IPS DF 6.9 (cell line): ENCODE results near the gene MACROH2A1.

ENCODE experiments used
- DNase-seq: peaks from one replicate; pipeline ENCODE4 v3.0.0-alpha.2; 2013; ENCODE audit warnings: low read depth, low spot score
- H3K27ac ChIP-seq: one replicate; pipeline ENCODE4 v1.5.1; 2013; ENCODE audit warnings: low read length, control low read depth
- H3K27me3 ChIP-seq: 2 replicates; pipeline ENCODE4 v1.6.1; 2013; ENCODE audit warnings: mild to moderate bottlenecking, low read length; ENCODE audit not compliant: control insufficient read depth, insufficient read depth
- H3K36me3 ChIP-seq: 2 replicates; pipeline ENCODE4 v1.6.1; 2013; ENCODE audit warnings: low read length; ENCODE audit not compliant: control insufficient read depth, insufficient read depth
- H3K4me1 ChIP-seq: 2 replicates; pipeline ENCODE4 v1.6.1; 2013; ENCODE audit warnings: low read length; ENCODE audit not compliant: control insufficient read depth, insufficient read depth
- H3K4me3 ChIP-seq: 2 replicates; pipeline ENCODE4 v1.5.1; 2013; ENCODE audit warnings: mild to moderate bottlenecking, low read length
- H3K9me3 ChIP-seq: 2 replicates; pipeline ENCODE4 v1.6.1; 2013; ENCODE audit warnings: low read length, inconsistent platforms; ENCODE audit not compliant: control insufficient read depth, insufficient read depth
- WGBS: extraction: QIAGEN DNeasy Blood & Tissue Kit; methylation state at CpG from one replicate; pipeline ENCODE4 v1.1.7; 2013; ENCODE audit warnings: mixed read lengths, missing lambda C conversion rate; ENCODE audit not compliant: insufficient read length, insufficient coverage; 5-methylcytosine and 5-hydroxymethylcytosine counted together

Gene MACROH2A1

GRCh38 chr5:135323701-135324132 is 75.3 kb downstream of the MACROH2A1 start:
- no peak for DNase-seq
- Histone ChIP-seq H3K36me3 (no peaks in the 10 kb centered on the region), H3K27me3 (no peaks in the 10 kb centered on the region), H3K27ac (no peak overlapping the region), H3K4me1 (no peaks in the 10 kb centered on the region), H3K9me3 (no peaks in the 10 kb centered on the region), H3K4me3 (no peak overlapping the region)
- WGBS = no CpG with 5 or more reads among the region's 8 CpGs

- Histone ChIP-seq H3K9me3 (no peaks in the 10 kb centered on the region), H3K36me3 (no peaks in the 10 kb centered on the region), H3K4me1 (no peaks in the 10 kb centered on the region), H3K27ac (no peak overlapping the region), H3K4me3 (no peak overlapping the region), H3K27me3 (no peaks in the 10 kb centered on the region)
- no CpG with 5 or more reads among the region's 8 CpGs for WGBS
- DNase-seq = no peak
Measured at GRCh38 chr5:135323227-135323626, 75.8 kb downstream of the MACROH2A1 start.

GRCh38 chr5:135322744-135323143 is 76.3 kb downstream of the MACROH2A1 start:
- no peaks in the 10 kb centered on the region for H3K4me1 ChIP-seq
- no peaks in the 10 kb centered on the region for H3K36me3 ChIP-seq
- H3K27me3 ChIP-seq = no peaks in the 10 kb centered on the region
- no peak overlapping the region for H3K4me3 ChIP-seq
- WGBS = no CpG with 5 or more reads among the region's 7 CpGs
- no peak overlapping the region for H3K27ac ChIP-seq
- DNase-seq = no peak
- no peaks in the 10 kb centered on the region for H3K9me3 ChIP-seq

- no CpG with 5 or more reads among the region's 4 CpGs for WGBS
- H3K4me1 ChIP-seq = no peaks in the 10 kb centered on the region
- H3K36me3 ChIP-seq = no peaks in the 10 kb centered on the region
- H3K27ac ChIP-seq = no peak overlapping the region
- DNase-seq = no peak
- H3K27me3 ChIP-seq = no peaks in the 10 kb centered on the region
- H3K4me3 ChIP-seq = no peak overlapping the region
- no peaks in the 10 kb centered on the region for H3K9me3 ChIP-seq
Measured at GRCh38 chr5:135322271-135322670, 76.8 kb downstream of the MACROH2A1 start.

GRCh38 chr5:135320718-135321484 is 78.1 kb downstream of the MACROH2A1 start:
- Histone ChIP-seq H3K27ac (no peak overlapping the region), H3K9me3 (no peaks in the 10 kb centered on the region), H3K4me3 (no peak overlapping the region), H3K4me1 (no peaks in the 10 kb centered on the region), H3K27me3 (no peaks in the 10 kb centered on the region), H3K36me3 (no peaks in the 10 kb centered on the region)
- DNase-seq = no peak
- no CpG with 5 or more reads among the region's 15 CpGs for WGBS

- no peaks in the 10 kb centered on the region for H3K9me3 ChIP-seq
- no CpG with 5 or more reads among the region's 8 CpGs for WGBS
- no peaks in the 10 kb centered on the region for H3K27me3 ChIP-seq
- H3K36me3 ChIP-seq = no peaks in the 10 kb centered on the region
- no peaks in the 10 kb centered on the region for H3K4me1 ChIP-seq
- DNase-seq = no peak
- H3K27ac ChIP-seq = no peak overlapping the region
- H3K4me3 ChIP-seq = no peak overlapping the region
Measured at GRCh38 chr5:135319928-135320606, 79.0 kb downstream of the MACROH2A1 start.

GRCh38 chr5:135319458-135319857 is 79.6 kb downstream of the MACROH2A1 start:
- Histone ChIP-seq H3K4me1 (no peaks in the 10 kb centered on the region), H3K9me3 (no peaks in the 10 kb centered on the region), H3K36me3 (no peaks in the 10 kb centered on the region), H3K4me3 (no peak overlapping the region), H3K27me3 (no peaks in the 10 kb centered on the region), H3K27ac (no peak overlapping the region)
- WGBS = no CpG with 5 or more reads among the region's 6 CpGs
- no peak for DNase-seq

GRCh38 chr5:135318924-135319323 is 80.1 kb downstream of the MACROH2A1 start:
- Histone ChIP-seq H3K4me3 (no peak overlapping the region), H3K27ac (no peak overlapping the region), H3K4me1 (no peaks in the 10 kb centered on the region), H3K36me3 (no peaks in the 10 kb centered on the region), H3K9me3 (no peaks in the 10 kb centered on the region), H3K27me3 (no peaks in the 10 kb centered on the region)
- no CpG with 5 or more reads among the region's 1 CpG for WGBS
- DNase-seq = no peak

- no peak overlapping the region for H3K27ac ChIP-seq
Measured at GRCh38 chr5:135318037-135318436, 81.0 kb downstream of the MACROH2A1 start.

GRCh38 chr5:135317286-135317685 is 81.7 kb downstream of the MACROH2A1 start:
- WGBS = no CpG with 5 or more reads among the region's 4 CpGs
- no peaks in the 10 kb centered on the region for H3K27me3 ChIP-seq
- H3K36me3 ChIP-seq = no peaks in the 10 kb centered on the region
- DNase-seq = no peak
- no peaks in the 10 kb centered on the region for H3K4me1 ChIP-seq
- no peak overlapping the region for H3K27ac ChIP-seq
- H3K4me3 ChIP-seq = no peak overlapping the region
- no peaks in the 10 kb centered on the region for H3K9me3 ChIP-seq

More at GRCh38 chr5:135318037-135318436, 81.0 kb downstream of the MACROH2A1 start:
- H3K27me3 ChIP-seq = no peaks in the 10 kb centered on the region
- DNase-seq = no peak
- H3K36me3 ChIP-seq = no peaks in the 10 kb centered on the region
- H3K4me1 ChIP-seq = no peaks in the 10 kb centered on the region
- H3K9me3 ChIP-seq = no peaks in the 10 kb centered on the region
- WGBS = no CpG with 5 or more reads among the region's 4 CpGs
- no peak overlapping the region for H3K4me3 ChIP-seq
